HG03457 (cell line): ENCODE measurements around the gene CISTR.
"Not testable (repeated sequence)": the region's sequence is repeated elsewhere in the genome, so short reads cannot be mapped to it uniquely, and the experiment has no call there.

ENCODE experiments used
- ATAC-seq: cut with Tn5 transposase; IDR thresholded peaks from one replicate; pipeline ENCODE4 v1.9.1; 2021; ENCODE audit warnings: moderate number of reproducible peaks; ENCODE audit not compliant: unreplicated experiment

The CISTR gene

DNA sequence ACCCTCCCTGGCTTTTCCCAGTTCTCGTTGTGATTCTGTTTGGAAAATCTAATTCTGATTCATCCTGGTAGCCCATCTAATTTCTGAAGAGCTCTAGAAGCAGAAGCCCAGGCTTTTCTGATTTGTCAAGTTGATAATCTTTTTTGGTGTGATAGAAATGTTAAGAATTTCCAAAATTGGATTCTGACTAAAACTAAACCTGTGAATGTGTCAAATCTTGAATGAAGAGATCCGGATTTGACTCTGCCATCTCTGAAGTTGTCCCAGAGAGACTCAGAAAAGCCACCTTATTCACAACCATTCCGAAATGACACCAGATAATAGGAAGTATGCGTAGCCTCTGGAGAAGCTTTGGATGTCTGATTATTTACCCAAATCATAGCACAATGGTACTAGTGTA is 12.8 kb upstream of the CISTR start:
- no peak for ATAC-seq

DNA sequence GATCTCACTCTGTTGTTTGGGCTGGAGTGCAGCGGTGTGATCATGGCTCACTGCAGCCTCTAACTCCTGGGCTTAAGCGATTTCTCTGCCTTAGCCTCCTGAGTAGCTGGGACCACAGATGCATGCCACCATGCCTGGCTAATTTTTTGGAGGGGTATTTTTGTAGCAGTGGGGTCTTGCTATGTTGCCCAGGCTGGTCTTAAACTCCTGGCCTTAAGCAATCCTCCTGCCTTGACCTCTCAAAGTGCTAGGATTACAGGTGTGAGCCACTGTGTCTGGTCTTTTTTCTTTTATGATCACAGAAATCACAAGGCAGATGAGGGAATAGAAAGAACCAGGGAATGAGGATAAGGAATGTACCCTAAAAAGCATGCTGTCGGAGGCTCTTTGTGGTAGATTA is 11.0 kb upstream of the CISTR start:
- ATAC-seq, result not testable (repeated sequence)

DNA sequence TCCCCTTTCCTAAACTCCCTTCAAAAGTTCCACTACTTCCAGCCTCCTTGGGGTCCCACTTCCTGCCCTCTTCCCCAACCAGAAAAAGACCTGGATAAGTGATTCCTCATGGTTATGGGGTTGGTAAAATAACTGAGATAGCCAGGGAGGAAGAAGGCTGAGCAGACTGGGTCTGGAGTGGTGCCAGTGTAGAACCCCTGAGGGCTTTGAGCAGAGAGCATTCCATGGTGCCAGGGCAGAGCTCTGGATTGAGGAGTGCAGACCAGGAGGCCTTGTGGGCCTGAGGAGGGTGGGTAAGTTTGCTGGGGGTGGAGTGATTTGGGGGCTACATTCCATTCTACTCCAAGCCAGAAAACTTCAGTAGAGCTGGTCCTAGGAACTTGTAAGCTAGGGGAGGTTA is 9.5 kb upstream of the CISTR start:
- ATAC-seq, result no peak

DNA sequence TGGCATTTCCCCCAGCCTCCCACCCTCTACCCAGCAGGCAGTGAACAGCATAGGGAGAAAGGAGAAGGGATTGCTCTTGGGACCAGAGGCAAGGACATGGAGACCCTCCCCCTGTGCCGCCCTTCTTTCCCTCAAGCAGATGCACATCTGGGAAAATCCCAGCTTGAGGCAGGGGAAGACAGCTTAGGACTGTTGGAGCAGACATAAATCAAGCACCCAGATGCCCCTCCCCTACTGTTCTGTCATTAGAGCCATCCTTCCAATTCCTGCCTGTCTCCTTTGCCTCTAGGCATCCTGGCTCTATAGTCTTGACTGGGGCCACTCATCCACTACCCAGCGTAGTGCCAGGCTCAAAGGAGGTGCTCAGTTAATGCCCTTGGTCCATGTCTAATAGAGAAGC is 7.5 kb upstream of the CISTR start:
- no peak for ATAC-seq

DNA sequence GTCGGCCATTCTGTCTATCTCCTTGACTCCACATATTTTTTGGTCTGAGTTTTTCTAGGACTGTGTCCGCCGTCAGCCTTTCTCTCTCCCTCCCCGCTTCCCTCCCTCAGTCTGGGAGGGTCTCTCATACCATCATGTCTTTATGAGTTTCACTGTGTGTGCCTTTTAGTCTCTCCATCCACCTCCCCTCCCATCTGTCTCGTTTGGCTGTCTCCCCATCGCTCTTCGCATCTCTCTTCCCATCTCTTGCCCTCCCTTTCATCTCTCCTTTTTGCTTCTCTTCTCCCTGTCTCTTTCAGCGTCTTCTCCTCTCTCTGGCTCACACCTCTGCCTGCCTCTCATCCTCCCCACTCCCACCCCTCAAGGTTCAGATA is 6.9 kb upstream of the CISTR start:
- ATAC-seq, result no peak

DNA sequence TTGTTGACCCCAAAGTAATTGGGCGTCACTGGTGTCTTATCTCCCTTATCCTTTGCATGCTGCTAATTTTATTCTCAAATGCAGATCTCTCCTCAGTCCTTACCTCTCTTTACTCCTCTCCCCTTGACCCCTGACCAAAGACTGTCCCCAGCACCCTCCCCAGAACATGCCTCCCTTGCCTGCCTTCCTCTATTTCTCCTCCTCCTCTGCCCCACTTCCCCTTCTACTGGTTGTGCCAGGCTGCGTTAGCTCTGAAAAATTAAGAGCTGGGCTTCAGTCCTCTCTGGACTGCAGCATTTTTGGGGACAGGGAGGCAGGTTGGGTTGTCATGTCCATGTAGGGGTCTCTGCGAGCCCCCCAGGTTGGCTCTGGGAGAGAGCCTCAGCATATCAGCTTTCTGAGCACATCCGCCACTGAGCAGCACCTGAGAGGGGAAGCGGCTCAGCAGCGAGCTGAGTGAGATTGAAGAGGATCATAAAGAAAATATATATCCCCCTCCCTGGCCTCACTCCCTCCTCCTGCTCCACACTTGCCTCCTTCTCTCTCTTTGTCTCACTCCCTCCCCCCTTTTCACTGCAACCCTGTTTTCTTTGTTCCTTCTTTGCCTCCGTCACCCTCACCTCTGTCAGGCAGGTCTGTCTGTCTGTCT is 6.4 kb upstream of the CISTR start:
- no peak for ATAC-seq

DNA sequence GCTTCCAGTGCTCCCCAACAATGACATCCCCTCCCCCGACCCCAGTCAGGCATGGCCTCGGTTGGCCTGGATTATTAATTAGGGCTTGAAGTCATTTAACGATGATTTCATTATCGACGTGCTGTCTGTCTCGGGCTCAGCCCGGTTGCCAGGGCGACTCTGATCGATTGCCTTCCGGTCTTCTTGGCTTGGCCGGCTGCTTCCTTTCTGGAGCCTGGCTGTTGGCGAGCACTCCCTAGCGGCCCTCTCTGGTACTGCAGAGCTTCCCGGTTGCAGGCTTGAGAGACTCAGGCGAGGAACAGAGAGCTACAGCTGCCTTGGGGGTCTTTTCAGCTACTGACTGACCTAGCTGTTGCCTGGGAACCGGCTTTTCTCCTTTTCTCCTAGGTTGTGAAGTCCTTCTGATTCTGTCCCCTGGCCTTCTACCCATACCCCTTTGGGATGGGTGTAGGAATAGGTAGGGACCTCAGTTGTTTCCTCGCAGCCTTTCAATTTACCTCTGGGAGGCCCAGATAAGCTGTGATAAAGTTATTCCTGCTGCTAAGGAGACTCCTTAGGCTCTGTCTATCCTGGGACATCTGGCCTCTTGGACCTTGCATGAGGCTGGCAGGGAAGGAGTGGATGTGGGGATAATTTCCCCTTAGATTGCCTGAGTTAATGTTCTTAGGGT is 5.5 kb upstream of the CISTR start:
- ATAC-seq, result peak; percentile 50

DNA sequence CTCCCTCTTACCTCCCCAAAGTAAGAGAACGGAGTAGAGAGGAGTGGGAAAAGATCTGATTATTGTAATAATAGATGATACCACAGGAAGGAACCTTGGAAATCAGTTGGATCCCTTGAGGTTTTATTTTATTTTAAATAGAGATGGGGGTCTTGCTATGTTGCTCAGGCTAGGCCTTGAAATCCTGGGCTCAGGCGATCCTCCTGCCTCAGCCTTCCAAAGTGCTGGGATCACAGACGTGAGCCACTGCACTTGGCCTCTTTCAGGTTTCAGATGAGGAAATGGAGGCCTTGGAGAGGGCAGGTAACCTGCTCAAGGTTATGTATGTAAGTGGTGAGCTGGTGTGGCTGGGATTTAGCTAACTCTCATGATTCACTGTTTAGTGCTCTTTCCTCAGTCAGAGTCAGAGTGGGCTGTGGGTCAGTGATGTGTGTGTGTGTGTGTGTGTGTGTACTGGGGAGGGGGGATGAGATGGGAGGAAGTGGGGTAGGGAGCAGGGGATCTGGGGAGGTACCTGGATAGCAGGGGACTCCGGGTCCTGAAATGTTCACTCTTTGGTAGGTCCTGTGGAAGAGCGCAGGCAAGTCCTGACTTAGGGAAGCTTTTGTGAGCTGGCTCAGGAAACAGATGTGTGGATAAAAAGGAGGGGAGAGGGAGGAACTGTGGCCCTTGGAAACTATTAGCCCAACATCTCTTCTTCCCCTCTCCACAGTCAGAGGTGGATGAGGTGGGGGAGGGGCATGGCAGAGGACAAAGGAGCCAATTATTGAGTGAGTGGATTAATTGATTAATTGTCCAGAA is 4.7 kb upstream of the CISTR start:
- no peak for ATAC-seq

DNA sequence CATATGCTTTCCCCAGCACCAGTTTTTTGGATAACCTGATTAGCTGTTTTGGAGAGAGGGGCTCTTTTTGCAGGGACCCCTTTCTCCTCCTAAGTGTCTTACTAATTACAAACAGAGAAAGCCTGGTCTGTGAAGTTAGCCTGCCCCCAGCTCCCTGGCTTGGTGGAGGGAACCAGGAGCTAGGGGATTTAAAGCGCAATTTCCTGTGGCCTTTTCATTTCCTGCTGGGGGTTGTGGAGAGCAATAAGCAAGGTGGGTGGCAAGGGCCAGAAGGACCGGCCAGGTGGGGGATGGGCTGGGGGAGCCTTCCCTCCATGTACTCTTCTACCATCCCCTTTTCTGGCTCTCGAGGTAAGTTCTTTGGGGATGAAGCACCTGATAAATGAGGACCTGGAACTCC is 4.1 kb upstream of the CISTR start:
- no peak for ATAC-seq

DNA sequence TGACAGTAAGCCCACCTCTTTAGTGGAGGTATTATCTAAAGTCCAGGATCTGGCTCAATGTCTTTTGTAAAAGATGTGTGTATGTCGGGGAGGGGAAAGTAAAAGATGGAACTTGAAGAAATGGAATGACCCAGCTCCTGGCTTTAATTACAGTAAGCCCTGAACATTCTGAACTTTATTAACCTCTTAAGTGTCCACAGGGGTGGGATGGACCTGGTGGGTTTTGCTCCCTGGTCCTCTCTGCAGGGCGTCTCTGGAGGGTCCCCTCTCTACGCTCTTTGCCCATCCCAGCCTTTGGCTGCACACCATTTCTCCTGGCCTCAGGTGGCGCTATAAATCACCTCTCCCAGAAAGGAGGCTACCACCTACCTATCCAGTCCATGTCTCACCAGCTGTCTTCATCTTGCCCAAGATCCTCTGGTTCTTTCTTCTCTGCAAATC is 3.7 kb upstream of the CISTR start:
- ATAC-seq, result no peak

DNA sequence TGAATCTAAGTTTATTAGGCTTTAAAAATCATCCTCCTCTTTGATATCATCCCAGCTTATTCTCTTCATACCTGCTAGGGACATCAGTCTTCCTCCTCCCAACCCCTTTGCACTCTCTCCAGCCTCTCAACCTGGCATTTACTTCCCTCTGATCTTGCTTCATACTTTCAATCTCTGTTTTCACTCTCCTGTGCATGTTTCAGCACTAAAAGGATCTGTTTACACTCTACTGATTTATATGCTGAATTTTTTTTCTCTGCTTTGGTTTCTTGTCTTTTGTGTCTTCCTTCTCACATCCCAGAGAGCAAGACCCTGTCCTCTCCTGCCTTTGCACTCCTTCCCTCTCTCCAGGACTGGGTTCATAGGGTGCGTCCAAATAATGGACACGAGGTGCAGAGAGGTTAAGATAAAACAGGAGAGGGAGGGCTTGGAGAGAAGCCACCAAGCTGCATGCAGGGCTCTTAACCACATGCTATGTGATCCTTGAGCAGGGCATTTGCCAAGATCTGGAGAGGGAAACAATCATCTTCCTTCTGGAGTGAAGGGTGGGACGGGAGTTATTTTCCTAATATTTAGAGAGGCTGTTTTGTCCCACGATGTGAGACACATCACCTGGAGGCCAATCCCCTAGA is 3.0 kb upstream of the CISTR start:
- ATAC-seq, result no peak

DNA sequence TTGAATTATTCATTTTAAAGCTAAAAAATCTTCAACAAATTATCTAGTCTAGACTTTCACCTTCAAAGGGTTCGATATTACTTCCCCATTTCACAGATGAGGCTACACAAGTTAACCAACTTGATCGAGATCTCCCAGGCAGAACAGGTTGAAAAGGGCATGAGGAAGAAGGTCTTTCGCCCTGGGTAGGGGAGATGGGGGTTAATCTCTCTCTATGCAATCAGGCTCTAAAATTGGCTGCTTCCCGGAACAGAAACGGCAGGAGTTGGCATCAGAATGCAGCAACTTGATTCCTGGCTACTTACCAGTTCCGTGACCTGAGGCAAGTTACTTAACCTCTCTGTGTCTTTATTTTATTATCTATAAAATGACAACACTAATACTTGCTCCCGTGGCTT is 2.4 kb upstream of the CISTR start:
- no peak for ATAC-seq

DNA sequence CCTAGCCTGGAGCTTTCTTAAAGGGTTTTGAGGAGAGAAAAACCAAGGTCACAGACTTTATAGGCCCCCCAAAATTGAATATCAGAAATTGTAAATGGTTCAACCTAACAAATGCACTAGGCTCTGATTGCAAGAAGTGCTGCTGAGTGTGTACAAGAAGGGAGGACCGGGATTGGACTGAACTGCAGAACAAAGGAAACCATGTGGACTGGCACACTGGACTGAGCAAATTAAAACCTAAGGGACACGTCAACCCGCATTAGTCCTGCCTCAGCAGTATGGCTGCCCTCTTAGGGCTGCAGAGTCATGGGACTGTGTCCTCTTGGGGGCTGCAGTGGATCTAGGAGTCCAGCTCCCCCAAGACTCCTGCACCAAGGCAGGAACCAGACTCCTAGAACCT is 842 bp upstream of the CISTR start:
- no peak for ATAC-seq

DNA sequence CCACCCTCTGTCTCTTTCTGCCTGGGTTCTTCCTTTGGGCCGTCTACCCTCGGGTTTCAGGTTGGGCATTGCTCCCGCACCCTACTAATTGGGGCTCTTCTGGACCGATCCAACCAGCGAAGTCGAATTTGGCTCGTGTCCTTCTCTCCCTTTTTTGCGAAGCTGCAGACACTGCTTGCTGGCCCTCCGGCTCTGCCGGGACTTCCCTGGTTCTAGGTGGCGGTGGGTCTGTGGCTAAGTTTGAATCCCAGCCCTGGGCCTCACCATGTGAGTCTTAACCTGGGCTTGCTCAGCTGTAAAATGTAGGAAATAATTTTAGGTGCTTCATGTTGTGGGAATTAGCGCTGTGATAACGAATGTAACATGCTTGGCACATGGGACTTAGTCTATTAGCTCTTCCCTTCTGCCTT is 418 bp upstream of the CISTR start:
- no peak for ATAC-seq

DNA sequence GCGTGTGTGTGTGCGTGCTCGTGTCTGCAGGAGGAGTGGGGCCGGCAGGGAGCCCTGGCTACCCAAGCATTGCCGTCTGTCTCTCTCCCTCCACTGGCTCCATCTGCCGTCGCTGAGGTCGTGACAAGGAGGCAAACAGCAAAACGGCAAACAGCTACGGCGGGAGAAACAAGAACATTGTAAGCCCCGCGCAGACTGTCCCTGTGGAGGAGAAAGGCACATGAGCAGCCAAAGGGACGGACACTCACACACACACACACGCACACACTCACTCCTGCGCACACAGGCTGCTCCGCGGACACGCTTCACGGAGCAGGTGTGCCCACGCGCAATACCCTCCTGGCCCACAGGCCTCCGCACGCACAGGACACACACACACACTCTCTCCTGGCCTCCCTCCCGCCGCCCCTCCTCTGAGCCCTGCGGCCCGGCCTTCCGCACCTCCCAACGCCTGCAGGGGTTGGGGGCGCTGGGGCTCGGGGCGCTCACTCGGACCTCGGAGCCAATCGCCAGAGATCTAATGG is 905 bp downstream of the CISTR start:
- ATAC-seq, result no peak

DNA sequence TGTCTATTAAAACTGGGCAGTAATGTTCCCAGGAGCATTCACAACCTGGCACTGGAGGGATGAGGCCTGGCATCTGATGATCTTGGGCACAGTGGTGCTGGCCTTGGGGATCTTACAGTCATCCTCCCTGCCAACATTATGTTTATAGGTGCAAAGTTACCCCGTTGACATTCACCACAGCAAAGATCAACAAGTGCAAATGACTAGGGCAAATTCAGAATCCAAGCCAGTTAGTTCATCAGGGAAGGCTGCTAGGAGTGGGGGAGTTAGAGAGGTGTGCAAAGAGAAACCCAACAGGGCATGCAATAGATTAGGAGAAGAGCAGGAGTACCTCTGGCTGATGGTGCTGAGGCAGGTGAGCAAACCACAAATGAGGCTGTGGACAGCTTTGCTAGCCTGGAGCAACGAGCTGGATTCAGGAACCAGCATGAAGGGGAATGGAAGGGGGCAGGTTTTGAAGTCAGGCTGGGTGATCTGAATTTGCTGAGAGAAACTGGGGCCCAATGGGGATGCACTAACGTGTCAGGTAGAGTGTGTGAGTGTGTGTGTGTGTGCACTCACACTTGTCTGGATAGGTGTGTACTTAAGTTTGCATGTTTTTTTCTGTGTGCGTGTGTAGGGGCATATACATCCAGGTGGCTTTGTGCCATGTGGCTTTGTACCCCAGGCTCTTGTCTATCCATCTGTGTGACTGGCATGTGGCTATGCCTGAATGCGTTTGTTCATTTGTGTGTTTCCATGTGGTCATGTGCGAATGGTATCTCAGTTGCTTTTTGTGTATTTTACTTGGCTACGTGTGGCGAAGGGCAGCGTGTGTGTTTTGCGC is 1.6 kb downstream of the CISTR start:
- ATAC-seq, result no peak

DNA sequence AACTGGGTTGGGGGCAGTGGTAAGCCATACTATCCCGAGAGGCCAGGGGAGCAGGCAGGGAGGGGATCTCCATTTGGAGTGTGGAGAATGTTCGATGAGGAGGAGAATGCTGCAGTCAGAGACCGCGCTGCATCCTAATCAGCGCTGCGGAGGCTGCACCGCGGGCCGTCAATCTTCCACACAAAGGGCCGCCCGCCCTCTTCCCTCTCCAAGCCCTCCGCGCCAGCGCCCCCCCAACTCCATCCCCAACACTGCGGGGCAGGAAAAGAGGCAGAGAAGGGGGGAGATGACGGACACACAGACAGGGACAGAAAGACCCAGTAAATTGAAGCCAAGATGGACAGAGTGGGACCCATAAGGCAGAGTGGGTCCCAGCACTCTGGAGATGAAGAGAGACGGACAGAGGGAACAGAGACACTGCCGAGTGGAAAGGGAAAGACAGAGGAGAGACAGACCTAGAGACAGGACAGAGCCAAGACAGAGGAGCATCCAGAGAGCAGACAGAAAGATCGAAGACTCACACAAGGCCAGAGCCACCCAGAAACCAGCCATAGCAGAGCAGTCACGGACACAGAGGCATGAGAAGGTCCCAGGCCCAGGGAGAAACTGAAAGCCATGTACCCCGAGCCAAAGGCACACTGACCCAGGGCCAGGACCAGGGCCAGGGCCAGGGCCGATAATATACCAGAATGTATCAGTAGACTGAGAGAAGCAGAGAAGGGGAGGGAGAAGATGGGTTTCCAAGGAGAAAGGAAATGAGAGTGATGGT is 3.5 kb downstream of the CISTR start:
- ATAC-seq, result no peak

DNA sequence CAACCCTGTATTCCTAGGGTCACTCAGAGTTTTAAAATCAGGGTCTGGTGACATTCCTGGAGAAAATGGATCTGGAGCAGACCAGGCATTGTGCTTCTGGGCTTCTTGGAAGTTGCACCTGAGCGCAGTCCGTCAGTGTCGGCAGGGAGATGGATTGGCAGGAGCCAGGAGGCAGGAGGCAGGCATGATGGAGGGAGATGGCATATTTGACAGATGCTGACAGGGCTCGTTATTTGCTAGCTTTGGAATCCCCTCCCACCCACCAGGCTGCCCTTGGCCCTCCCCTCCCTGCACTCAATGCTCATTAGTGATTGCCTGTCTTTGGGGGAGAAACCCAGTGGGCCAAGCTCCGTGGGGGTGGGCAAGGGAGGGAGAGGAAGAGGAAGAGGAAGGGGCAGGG is 4.7 kb downstream of the CISTR start:
- no peak for ATAC-seq

DNA sequence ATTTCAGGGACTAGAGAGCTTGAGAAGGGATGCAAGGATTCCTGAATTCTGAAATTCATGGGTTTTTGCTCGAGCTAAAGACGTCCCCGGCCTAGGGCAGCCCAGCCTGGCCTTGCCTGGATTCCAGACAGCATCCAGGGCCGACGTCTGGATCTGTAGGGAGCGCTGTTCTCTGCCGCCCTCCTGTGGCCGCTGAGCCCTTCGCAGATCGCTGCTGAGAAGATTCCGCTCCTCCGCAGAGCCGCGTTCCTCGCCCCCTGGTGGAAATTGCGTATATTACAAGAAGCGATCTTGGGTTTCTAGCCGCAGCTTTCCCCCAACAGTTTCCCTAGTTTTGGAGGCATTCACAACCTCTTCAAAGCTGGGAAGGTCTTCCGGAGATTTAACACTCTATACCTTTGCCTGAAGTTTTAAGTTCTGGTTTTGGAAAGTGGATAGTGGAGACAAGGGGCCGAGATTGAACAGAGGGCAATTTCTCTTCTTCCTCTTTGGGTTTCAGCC is 5.1 kb downstream of the CISTR start:
- no peak for ATAC-seq

DNA sequence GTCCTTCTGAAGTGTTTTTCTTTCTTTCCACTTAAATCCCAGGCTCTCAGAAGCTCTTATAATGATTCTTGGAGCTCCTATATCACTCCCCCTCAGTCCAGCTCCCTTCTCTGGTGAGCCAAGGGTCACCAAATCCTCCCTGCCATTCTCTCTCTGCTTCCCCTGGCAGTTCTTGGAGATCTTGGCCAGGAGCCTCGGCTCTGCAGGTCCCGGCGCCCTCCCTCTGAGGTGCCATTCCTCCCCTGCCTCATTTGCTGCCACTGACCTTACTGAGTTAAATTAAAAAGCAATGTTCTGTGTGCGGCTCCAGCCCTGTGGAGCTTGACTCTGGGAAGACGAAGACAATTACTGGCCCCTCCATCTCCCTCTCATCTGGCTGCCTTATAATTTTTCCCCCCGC is 7.0 kb downstream of the CISTR start:
- no peak for ATAC-seq
